DND-41 (cell line): ENCODE measurements around the gene CEMP1.
A peak's percentile ranks its signal among the peaks of the same experiment; 100 is the strongest.
"Not testable (repeated sequence)": the region's sequence is repeated elsewhere in the genome, so short reads cannot be mapped to it uniquely, and the experiment has no call there.

Experiments used
- ATAC-seq: fragments of 200-7000 bp; cut with Tn5 transposase; 3 replicates; pipeline ENCODE4 v1.9.1; 2021; ENCODE audit warnings: low read depth; ENCODE audit not compliant: insufficient read depth
- DNase-seq: peaks from one replicate; pipeline ENCODE4 v3.0.0-alpha.2; 2020
- H2AFZ ChIP-seq: 2 replicates; pipeline ENCODE4 v1.6.0; 2012; ENCODE audit warnings: low read depth, low read length
- H3K27ac ChIP-seq: 2 replicates; pipeline ENCODE4 v1.5.1; 2012; ENCODE audit warnings: low read length, inconsistent platforms
- H3K27me3 ChIP-seq: fragments of 200-600 bp; sonication (generic); 2 replicates; pipeline ENCODE4 v1.6.0; 2012; ENCODE audit warnings: low read length, mild to moderate bottlenecking, inconsistent platforms; ENCODE audit not compliant: insufficient read depth, poor library complexity
- H3K36me3 ChIP-seq: 2 replicates; pipeline ENCODE4 v1.5.1; 2012; ENCODE audit warnings: low read length, inconsistent platforms; ENCODE audit not compliant: insufficient read depth
- H3K4me1 ChIP-seq: 2 replicates; pipeline ENCODE4 v1.5.1; 2012; ENCODE audit warnings: mild to moderate bottlenecking, low read length; ENCODE audit not compliant: insufficient read depth
- H3K4me2 ChIP-seq: 2 replicates; pipeline ENCODE4 v1.6.0; 2012; ENCODE audit warnings: mild to moderate bottlenecking, moderate library complexity, low read length, inconsistent platforms; ENCODE audit not compliant: insufficient read depth
- H3K4me3 ChIP-seq, 2 experiments: fragments of 200-600 bp in 1 of 2; shearing (Covaris generic) in 1 of 2; 2 replicates each; pipeline ENCODE4 v1.5.1; 2012 to 2016; ENCODE audit warnings: inconsistent platforms in 2 of 2, low read length in 2 of 2, mild to moderate bottlenecking in 2 of 2, low read depth in 1 of 2, moderate library complexity in 1 of 2
- H3K79me2 ChIP-seq: 2 replicates; pipeline ENCODE4 v1.6.0; 2012; ENCODE audit warnings: low read length, inconsistent platforms; ENCODE audit not compliant: insufficient read depth
- H3K9ac ChIP-seq: 2 replicates; pipeline ENCODE4 v1.6.0; 2012; ENCODE audit warnings: low read depth, mild to moderate bottlenecking, inconsistent platforms, low read length, moderate library complexity
- H3K9me3 ChIP-seq: 2 replicates; pipeline ENCODE4 v1.5.1; 2012; ENCODE audit warnings: low read length, moderate library complexity, mild to moderate bottlenecking, inconsistent platforms; ENCODE audit not compliant: insufficient read depth, severe bottlenecking
- H4K20me1 ChIP-seq: 2 replicates; pipeline ENCODE4 v1.6.0; 2012; ENCODE audit warnings: low read length; ENCODE audit not compliant: insufficient read depth
- CTCF ChIP-seq: IDR thresholded peaks from 2 replicates; pipeline ENCODE4 v1.5.1; 2012; ENCODE audit warnings: borderline replicate concordance, low read length, moderate library complexity, mild to moderate bottlenecking; ENCODE audit not compliant: poor library complexity, severe bottlenecking; ENCODE audit errors: extremely low read depth
- EZH2 ChIP-seq: IDR thresholded peaks from 3 replicates; pipeline ENCODE4 v1.6.1; 2012; ENCODE audit warnings: borderline replicate concordance, low read depth, mild to moderate bottlenecking, moderate library complexity, low read length, inconsistent platforms; ENCODE audit not compliant: severe bottlenecking

The CEMP1 gene

DNA sequence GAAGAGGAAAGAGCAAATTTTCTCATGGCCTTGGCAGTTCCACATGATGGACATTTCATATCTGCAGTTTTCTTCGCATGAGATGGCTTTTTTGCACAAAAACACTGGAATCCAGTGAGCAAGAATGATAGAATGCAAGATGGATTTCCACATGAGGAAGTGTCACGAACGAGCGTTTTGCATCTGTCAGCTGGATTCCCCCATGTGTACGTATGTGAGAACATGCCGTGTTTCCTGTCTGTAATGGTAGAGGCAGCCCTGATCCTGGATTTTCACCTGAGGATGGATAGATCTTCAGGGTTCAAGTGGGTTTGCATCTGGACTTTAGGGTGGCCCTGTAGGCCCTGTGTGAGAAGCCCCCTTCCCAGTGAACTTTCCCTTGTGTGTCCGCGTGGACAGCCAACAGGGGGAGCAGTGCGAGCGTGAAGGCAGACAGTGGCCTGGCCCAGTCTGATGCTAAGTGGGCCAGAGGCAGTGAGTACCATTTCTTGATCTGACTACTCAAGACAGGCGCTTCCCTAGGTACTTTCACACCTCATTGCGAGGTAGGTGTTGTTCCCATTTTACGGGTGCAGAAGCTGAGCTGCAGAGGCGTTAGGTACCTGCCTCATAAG, 8.7 kb upstream of the CEMP1 start:
- not testable (repeated sequence) for H3K9me3 ChIP-seq, ATAC-seq, H2AFZ ChIP-seq, H3K36me3 ChIP-seq, H3K9ac ChIP-seq, DNase-seq, H3K27ac ChIP-seq, H3K27me3 ChIP-seq
- Histone ChIP-seq H4K20me1 (peaks cover 20% of the 10 kb centered on the region; the same call in 1 of the 2 replicates), H3K4me2 (peak overlapping the region; percentile 63; the same call in 1 of the 2 replicates), H3K4me1 (peaks cover 36% of the 10 kb centered on the region), H3K4me3 (0 out of 4 replicates have a peak overlapping the region, but pooled peaks of 1 of the 2 experiments have one; percentile 58), H3K79me2 (peaks cover 48% of the 10 kb centered on the region)
- TF ChIP-seq CTCF: peak; percentile 41

GRCh38 chr16:2539192-2539844, 8.1 kb upstream of the CEMP1 start:
- not testable (repeated sequence) for H3K9me3 ChIP-seq, H2AFZ ChIP-seq, H3K27ac ChIP-seq, DNase-seq, H3K27me3 ChIP-seq, ATAC-seq, H3K36me3 ChIP-seq
- Histone ChIP-seq H3K4me3 (peak overlapping the region in 1 of 2 experiments; percentile 58; a peak in 2 of 4 replicates), H4K20me1 (peaks cover 19% of the 10 kb centered on the region; the same call in 1 of the 2 replicates), H3K4me1 (peaks cover 36% of the 10 kb centered on the region), H3K79me2 (peaks cover 44% of the 10 kb centered on the region), H3K9ac (peak overlapping the region; percentile 68; the same call in 1 of the 2 replicates), H3K4me2 (peak overlapping the region; percentile 63)

DNA sequence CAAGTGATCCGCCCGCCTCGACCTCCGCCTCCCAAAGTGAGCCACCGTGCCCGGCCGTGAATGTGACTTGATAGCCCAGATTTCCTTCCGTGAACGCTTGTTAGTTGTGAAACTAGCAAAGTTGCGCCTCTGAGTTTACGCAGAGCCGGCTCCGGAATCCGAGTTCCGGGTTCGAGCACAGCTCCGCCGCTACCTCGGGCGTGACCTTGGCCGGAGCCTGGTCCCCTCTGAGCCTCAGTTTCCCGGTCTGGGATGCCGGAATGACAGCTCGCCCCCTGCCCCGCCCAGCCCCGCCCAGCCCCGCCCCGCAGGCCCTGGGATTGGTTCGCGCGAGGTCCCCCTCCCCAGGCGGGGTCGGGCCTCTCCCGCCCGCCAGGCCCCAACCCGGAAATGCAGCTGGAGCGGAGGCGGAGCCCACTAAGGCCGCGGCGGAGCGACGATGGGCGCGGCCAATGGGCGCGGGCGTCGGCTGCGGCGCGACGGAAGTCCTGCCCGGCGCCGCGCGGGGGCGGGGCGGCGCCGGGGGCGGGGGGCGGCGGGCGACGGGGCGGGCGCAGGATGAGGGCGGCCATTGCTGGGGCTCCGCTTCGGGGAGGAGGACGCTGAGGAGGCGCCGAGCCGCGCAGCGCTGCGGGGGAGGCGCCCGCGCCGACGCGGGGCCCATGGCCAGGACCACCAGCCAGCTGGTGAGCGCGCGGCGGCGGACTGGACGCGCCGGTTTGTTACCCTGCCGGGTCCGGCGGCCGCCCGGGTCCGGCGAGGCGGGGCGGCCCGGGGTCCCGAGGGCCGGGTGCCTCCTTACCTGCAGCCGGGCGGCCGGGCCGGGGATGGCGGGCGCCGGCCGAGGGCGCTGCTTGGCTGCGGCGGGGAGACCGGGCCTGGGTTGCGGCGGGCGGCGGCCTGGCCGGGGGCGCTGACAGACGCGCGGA, 6.5 kb upstream of the CEMP1 start, which contains the start of gene PDPK1:
TSS of gene PDPK1 (plus strand) at position 571 of the 929 bp plus-strand sequence. CDS start at position 663, 92 bp downstream.
- peaks cover 3% of the 10 kb centered on the region; the same call in 1 of the 2 replicates for H3K36me3 ChIP-seq
- peak within 1 kb of the TSS; percentile 88 for H2AFZ ChIP-seq
- no peaks in the 10 kb centered on the region for H3K9me3 ChIP-seq
- ATAC-seq (peak; percentile 93), DNase-seq (peak; percentile 97)
- H3K79me2 ChIP-seq: peaks cover 37% of the 10 kb centered on the region
- peaks cover 19% of the 10 kb centered on the region; the same call in 1 of the 2 replicates for H4K20me1 ChIP-seq
- no peak for TF ChIP-seq EZH2
- no peak for TF ChIP-seq CTCF
- H3K9ac ChIP-seq: peak within 1 kb of the TSS; percentile 68
- H3K4me2 ChIP-seq: peak within 1 kb of the TSS; percentile 79
- H3K4me3 ChIP-seq: peak within 1 kb of the TSS; percentile 43 to 92; a peak in 3 of 4 replicates
- no peaks in the 10 kb centered on the region for H3K27me3 ChIP-seq
- H3K4me1 ChIP-seq: peaks cover 40% of the 10 kb centered on the region
- peak within 1 kb of the TSS; percentile 66 for H3K27ac ChIP-seq
